OCI-LY1 (cell line): Measurements from ENCODE around the gene ELK3.
A peak's percentile ranks its signal among the peaks of the same experiment; 100 is the strongest.

Source experiments
- H2AFZ ChIP-seq: fragments of 200-600 bp; sonication (generic), shearing (Covaris generic); 2 replicates; pipeline ENCODE4 v1.6.0; 2014; ENCODE audit warnings: antibody characterized with exemption, mild to moderate bottlenecking, low read length
- H3F3A ChIP-seq: fragments of 200-600 bp; sonication (generic), shearing (Covaris generic); 2 replicates; pipeline ENCODE4 v1.6.0; 2014; ENCODE audit warnings: mild to moderate bottlenecking, antibody characterized with exemption, low read length, moderate library complexity; ENCODE audit not compliant: insufficient read depth
- H3K27ac ChIP-seq: fragments of 200-600 bp; sonication (generic); 2 replicates; pipeline ENCODE4 v1.5.1; 2014; ENCODE audit warnings: low read length, mixed run types, mild to moderate bottlenecking, low read depth; ENCODE audit not compliant: poor library complexity, severe bottlenecking
- H3K27me3 ChIP-seq: fragments of 200-600 bp; sonication (generic); 2 replicates; pipeline ENCODE4 v1.6.0; 2014; ENCODE audit warnings: antibody characterized with exemption, mild to moderate bottlenecking, low read length, moderate library complexity; ENCODE audit not compliant: insufficient read depth
- H3K36me3 ChIP-seq: fragments of 200-600 bp; sonication (generic); 2 replicates; pipeline ENCODE4 v1.6.1; 2014; ENCODE audit warnings: mild to moderate bottlenecking, antibody characterized with exemption, low read length, moderate library complexity, mixed read lengths; ENCODE audit not compliant: insufficient read depth
- H3K4me1 ChIP-seq: fragments of 200-600 bp; sonication (generic); 2 replicates; pipeline ENCODE4 v1.5.1; 2014; ENCODE audit warnings: mild to moderate bottlenecking, low read length, moderate library complexity; ENCODE audit not compliant: insufficient read depth, severe bottlenecking
- H3K4me2 ChIP-seq: fragments of 200-600 bp; sonication (generic), shearing (Covaris generic); 2 replicates; pipeline ENCODE4 v1.6.1; 2014; ENCODE audit warnings: low read length
- H3K4me3 ChIP-seq: fragments of 200-600 bp; sonication (generic); 2 replicates; pipeline ENCODE4 v1.5.1; 2014; ENCODE audit warnings: low read length, low read depth, mild to moderate bottlenecking, mixed read lengths; ENCODE audit not compliant: poor library complexity, severe bottlenecking
- H3K79me2 ChIP-seq: fragments of 200-600 bp; shearing (Covaris generic); 2 replicates; pipeline ENCODE4 v1.6.1; 2016; ENCODE audit warnings: mixed run types, low read length, mixed read lengths; ENCODE audit not compliant: insufficient read depth
- H3K9ac ChIP-seq: fragments of 200-600 bp; sonication (generic), shearing (Covaris generic); 2 replicates; pipeline ENCODE4 v1.6.1; 2014; ENCODE audit warnings: mild to moderate bottlenecking, low read length, mixed read lengths
- H3K9me2 ChIP-seq: fragments of 200-600 bp; sonication (generic), shearing (Covaris generic); 2 replicates; pipeline ENCODE4 v1.6.1; 2014; ENCODE audit warnings: low read depth, mild to moderate bottlenecking, low read length, mixed read lengths
- H3K9me3 ChIP-seq: fragments of 200-600 bp; shearing (Covaris generic); 2 replicates; pipeline ENCODE4 v1.6.1; 2014; ENCODE audit warnings: low read length, mixed read lengths
- H4K20me1 ChIP-seq: fragments of 200-600 bp; sonication (generic), shearing (Covaris generic); 2 replicates; pipeline ENCODE4 v1.6.0; 2016; ENCODE audit warnings: mild to moderate bottlenecking, low read length; ENCODE audit not compliant: insufficient read depth
- CTCF ChIP-seq: fragments of 200-600 bp; sonication (generic), shearing (Covaris generic); IDR thresholded peaks from 2 replicates; pipeline ENCODE4 v1.5.1; 2017; ENCODE audit warnings: mild to moderate bottlenecking, antibody characterized with exemption, low read length, moderate library complexity, mixed read lengths
- EZH2 ChIP-seq: fragments of 200-600 bp; sonication (generic), shearing (Covaris generic); IDR thresholded peaks from 2 replicates; pipeline ENCODE4 v1.8.0; 2017; ENCODE audit warnings: borderline replicate concordance, mixed run types, mild to moderate bottlenecking, antibody characterized with exemption, low read length, moderate library complexity, mixed read lengths

Gene ELK3

GRCh38 chr12:96192926-96193573 is 1.1 kb upstream of the ELK3 start:
- Histone ChIP-seq H3K4me1 (peaks cover 7% of the 10 kb centered on the region), H4K20me1 (no peaks in the 10 kb centered on the region), H3K4me2 (no peak overlapping the region), H3K4me3 (no peak overlapping the region), H3K9me2 (no peaks in the 10 kb centered on the region), H3K27me3 (peaks cover 4% of the 10 kb centered on the region; the same call in 1 of the 2 replicates), H3K36me3 (no peaks in the 10 kb centered on the region), H2AFZ (no peak overlapping the region), H3F3A (no peaks in the 10 kb centered on the region), H3K9ac (no peak overlapping the region), H3K9me3 (no peaks in the 10 kb centered on the region), H3K79me2 (no peaks in the 10 kb centered on the region), H3K27ac (no peak overlapping the region)
- TF ChIP-seq CTCF: no peak
- no peak for TF ChIP-seq EZH2

- Histone ChIP-seq H3K9ac (peak overlapping the region; percentile 68; the same call in 1 of the 2 replicates), H3K4me3 (peak overlapping the region; percentile 76), H3K27ac (no peak overlapping the region), H3K9me3 (no peaks in the 10 kb centered on the region), H3K9me2 (no peaks in the 10 kb centered on the region), H3F3A (no peaks in the 10 kb centered on the region), H3K4me1 (peaks cover 7% of the 10 kb centered on the region), H3K27me3 (peaks cover 4% of the 10 kb centered on the region), H3K4me2 (peak overlapping the region; percentile 98), H2AFZ (no peak overlapping the region), H4K20me1 (no peaks in the 10 kb centered on the region), H3K36me3 (no peaks in the 10 kb centered on the region), H3K79me2 (no peaks in the 10 kb centered on the region)
- TF ChIP-seq CTCF (no peak), EZH2 (no peak)
Measured at GRCh38 chr12:96194576-96194889, 358 bp downstream of the ELK3 start.

GRCh38 chr12:96194971-96195844 is 1.0 kb downstream of the ELK3 start:
- Histone ChIP-seq H3K27ac (no peak overlapping the region), H3K9ac (no peak overlapping the region; the same call in 1 of the 2 replicates), H2AFZ (no peak overlapping the region), H3K4me2 (peak overlapping the region; percentile 77), H3K36me3 (no peaks in the 10 kb centered on the region), H3K27me3 (no peaks in the 10 kb centered on the region; the same call in 1 of the 2 replicates), H3F3A (no peaks in the 10 kb centered on the region), H3K9me2 (no peaks in the 10 kb centered on the region), H3K4me3 (peak overlapping the region; percentile 61), H3K4me1 (peaks cover 7% of the 10 kb centered on the region), H3K9me3 (no peaks in the 10 kb centered on the region), H4K20me1 (no peaks in the 10 kb centered on the region), H3K79me2 (no peaks in the 10 kb centered on the region)
- TF ChIP-seq EZH2 (no peak), CTCF (no peak)
